Measurements from ENCODE around the gene RPLP1.

Gene RPLP1

DNA sequence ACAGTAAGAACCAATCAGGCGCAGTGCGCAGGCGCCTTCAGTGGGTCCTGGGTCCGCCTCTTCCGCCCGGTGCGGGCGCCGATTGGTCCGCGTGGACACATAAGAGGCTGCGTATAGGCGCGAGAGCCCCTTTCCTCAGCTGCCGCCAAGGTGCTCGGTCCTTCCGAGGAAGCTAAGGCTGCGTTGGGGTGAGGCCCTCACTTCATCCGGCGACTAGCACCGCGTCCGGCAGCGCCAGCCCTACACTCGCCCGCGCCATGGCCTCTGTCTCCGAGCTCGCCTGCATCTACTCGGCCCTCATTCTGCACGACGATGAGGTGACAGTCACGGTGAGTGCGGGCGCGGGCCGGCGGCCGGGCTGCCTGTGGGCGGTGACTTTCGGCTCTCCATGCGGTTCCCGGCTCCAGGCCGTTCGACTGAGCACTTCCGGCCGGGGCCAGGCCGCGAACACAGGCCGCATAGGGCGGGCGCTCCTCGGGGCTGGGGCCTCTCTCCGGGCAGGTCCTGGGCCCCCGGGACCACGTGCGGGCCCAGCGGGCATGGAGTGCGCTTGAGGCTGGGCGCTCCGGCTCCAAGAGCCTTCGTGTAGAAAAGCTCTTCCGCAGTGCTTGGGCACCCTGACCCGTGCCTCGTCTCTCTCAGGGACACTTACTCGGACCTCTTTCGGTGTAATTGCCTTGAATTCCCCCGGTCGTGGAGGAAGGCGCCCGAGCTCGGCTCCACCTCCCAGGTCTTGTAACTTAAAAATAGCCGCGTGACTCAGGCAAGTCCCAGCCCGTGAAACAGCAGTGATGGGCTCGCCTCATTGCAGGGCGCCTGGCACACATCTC lies at the start of gene RPLP1:
Gene RPLP1 (plus strand): TSS at position 127 of the 830 bp plus-strand sequence. CDS start 131 bp downstream, at position 258.
- DNase-seq, result peak; percentile 69 to 99 (median 92)

GRCh38 chr15:69403594-69403993 lies 49.0 kb upstream of the RPLP1 start:
- no peak for DNase-seq

DNA sequence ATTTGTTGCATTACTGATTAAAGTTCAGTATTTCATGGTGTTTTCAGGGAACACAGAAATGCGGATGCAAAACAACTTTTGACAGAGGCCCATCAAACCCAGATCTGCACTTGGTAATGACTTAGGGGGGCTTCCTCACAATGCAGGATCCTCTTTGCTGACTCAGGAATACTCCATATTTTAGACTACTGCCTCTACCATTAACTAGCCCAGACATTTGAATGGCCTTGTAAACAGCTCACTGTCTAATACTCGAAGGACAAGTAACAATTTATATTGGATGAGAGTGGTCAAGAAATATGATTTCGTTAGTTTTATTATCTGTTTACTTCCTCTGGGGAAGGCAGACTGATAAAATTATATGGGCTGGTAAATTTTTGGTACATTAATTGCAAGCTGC lies 47.5 kb upstream of the RPLP1 start:
- DNase-seq, result no peak

DNA sequence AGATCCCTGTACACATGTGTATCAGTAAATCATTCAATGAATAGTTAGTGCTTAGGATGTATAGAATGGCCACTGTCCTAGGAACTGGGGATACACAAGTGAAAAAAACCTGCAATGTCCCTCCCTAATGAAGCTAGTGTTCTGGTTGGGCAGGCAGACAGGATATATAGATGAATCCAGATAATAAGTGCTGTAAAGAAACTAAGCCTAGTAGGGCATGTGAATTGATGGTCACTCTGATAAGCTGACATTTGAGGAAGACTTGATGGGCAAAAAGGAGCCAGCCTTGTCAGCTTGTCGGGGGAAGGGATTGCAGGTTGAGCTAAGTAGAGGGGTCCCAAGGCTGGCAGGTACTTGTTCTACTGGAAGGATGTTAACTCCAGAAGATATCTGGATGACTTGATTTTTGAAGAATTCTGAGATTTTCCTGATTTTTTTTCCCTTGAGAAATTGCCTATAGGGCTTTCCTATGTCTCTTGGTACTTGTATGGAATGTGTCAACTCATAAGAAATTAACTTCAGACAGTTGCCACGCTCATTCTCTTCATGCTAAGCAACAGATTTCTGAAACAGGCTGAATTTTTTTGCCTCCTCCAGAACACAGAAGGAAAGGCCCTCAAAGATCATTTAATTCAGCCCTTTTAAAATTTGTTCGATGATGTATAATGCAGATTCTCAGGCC lies 44.8 kb upstream of the RPLP1 start:
- no peak for DNase-seq

- no peak for DNase-seq
Measured at GRCh38 chr15:69408841-69409240, 43.8 kb upstream of the RPLP1 start.

GRCh38 chr15:69410248-69410874 lies 42.3 kb upstream of the RPLP1 start:
- DNase-seq, result peak in 14 of 56 donors; percentile 3 to 26 (median 18)

- no peak for DNase-seq
Measured at GRCh38 chr15:69412274-69412673, 40.3 kb upstream of the RPLP1 start.

DNA sequence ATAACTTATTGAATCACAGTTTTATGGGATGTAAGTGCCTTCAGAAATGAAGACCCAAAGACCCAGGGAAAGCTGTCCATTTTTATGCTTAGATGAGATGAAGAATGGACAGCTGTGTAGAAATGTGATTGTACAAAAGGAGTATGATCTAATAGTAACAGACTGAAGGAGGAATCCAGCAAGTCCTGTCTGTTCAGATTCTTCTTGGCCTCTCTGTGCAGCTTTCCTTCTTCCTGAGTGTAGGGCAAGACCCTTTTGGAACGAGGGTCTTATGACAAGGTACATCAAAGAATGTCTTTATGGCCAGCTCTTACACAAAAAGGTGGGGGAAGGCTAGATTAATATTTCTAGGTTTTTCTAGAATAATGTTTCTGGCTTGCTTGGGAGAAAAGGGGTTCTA lies 39.9 kb upstream of the RPLP1 start:
- DNase-seq, result no peak

DNA sequence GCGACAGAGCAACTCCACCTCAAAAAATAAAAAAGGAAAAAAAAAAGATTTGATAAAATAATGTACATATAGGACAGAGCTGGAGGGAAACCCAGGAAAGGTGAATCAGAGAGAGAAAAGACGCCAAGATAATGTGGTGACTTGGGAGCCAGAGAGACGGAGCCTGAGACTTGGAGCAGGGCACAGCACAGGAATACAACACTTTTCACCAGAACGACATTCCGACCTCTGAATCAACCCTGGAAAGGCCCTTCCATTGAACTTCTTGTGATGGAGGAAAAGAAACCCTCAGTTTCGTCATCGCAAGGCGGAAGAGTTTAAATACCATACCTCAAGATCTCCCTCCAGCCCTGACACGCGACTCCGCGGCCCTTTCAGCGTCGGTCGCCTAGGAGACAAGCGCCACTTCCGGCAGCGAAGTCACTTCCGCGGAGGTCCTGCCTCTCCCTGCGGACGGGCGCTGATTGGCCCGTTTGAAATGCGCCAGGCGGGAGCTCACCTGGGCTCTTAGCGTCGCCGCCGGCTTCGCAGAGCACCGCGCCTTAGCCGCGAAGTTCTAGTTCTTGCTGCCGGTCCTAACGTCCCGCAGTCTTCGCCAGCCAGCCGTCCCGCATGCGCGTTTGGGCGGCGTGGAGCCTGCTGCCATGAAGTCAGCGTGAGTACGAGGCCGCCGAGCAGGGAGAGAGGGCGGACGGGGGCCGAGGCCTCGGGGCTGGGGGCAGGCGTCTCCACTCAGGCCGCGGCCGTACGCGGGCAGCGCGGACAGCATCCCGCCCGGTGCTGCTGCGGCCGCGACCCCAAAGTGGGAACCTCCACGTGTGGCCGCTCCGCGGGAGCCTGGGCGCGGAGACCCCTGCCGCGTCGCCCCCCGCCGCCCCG lies 38.6 kb upstream of the RPLP1 start, which contains the start of gene KIF23:
Gene KIF23 (plus strand): TSS at position 528 of the 879 bp plus-strand sequence. CDS start 117 bp downstream, at position 645.
- DNase-seq, result peak in 54 of 56 donors; percentile 8 to 89 (median 65)

GRCh38 chr15:69414701-69415167 lies 37.9 kb upstream of the RPLP1 start:
- DNase-seq, result no peak

GRCh38 chr15:69415381-69415780 lies 37.2 kb upstream of the RPLP1 start:
- no peak for DNase-seq

GRCh38 chr15:69417581-69417980 lies 35.0 kb upstream of the RPLP1 start:
- no peak for DNase-seq

DNA sequence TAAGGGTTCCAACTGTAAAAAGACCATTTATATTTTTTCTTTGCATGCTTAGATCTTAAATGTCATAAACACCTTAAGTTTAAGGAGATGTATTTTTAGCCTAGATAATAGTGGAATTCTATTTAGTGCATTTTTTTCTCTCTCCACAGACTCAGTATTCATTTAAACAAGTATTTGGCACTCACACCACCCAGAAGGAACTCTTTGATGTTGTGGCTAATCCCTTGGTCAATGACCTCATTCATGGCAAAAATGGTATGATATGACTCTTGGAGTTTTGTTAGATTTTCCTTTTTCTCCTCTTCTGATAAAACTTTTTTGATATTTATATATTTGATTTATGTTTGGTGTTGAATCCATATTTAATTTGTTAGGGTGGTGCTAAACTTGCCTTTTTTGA lies 31.1 kb upstream of the RPLP1 start:
- DNase-seq, result no peak

GRCh38 chr15:69422336-69422895 lies 30.2 kb upstream of the RPLP1 start:
- no peak for DNase-seq

DNA sequence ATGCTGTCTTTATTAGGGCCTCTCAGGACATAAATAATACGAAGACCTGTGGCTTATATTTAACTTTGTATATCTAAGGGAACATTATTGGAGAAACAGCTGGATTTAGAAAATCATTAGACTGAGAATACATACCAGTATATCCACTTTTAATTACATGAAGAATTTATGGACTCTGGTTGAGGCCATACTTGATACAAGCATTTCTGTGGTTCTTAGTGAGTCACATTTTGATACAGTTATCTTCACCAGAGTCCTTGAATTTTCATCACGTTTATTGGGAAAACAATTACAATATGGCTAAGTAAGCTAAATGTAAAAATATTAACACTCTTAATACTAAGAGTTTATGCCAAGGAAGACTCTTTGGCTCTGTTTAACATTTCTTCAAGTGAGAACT lies 28.6 kb upstream of the RPLP1 start:
- DNase-seq, result no peak

- no peak for DNase-seq
Measured at GRCh38 chr15:69424748-69425413, 27.7 kb upstream of the RPLP1 start.

- no peak for DNase-seq
Measured at GRCh38 chr15:69433831-69434230, 18.8 kb upstream of the RPLP1 start.

DNA sequence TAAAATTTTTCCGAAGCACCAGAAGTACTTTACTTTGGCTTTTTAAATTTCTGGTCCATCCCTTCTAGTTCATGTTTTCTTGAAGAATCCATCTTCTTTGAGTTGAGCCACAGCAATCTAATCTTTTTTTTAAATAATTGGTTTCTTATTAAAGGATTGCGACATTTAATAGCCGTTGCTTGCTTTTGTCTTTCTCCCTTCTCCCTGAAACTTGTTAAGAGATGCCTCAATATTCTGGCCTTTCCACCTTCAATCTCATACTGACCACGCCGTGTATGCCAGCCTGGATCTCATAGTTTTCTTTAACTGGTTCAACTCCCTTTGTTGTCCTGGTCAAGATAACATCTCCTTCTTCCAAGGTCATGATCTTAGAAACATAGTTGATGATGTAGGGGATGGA lies 18.4 kb upstream of the RPLP1 start:
- DNase-seq, result no peak

DNA sequence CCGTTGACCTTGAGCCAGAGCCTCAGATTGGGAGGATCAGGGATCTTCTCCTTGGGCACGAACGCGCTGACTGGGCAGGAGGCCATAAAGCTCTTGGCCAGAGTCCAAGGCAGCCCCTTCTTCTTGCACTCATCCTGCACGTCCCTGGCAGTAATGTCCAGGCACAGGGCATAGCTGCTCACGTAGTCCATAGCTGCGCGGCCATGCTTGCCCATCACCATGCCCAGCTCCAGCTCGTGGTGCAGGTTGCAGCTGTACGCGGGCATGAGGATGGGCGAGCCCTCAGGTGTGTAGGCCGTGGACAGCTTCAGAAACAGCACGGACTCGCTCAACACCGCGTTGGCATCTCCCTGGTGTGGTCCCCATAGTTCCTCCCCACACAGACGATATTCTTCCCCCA lies 17.9 kb upstream of the RPLP1 start:
- DNase-seq, result no peak

- no peak for DNase-seq
Measured at GRCh38 chr15:69435985-69436384, 16.6 kb upstream of the RPLP1 start.

Measured in amygdala (tissue), 56 donors.